ENCODE results near the gene SLC23A1. TPM values are rescaled to one million over a fixed set of nuclear protein-coding genes. Genes with fewer than 3 reads are reported as not detected.

SLC23A1 gene
- total RNA-seq, 1 donor from 2014 or later: 1.4 TPM

- intact Hi-C loops (cut with micrococcal nuclease): no loop called here
- ChIA-PET CTCF (interaction anchor here (0.7 kb wide), 1 partner anchor 8 kb away, joined by 3 read pairs; no protein-coding TSS in a partner anchor), POLR2A (interaction anchor here (0.6 kb wide), 1 partner anchor 353 kb away, joined by 5 read pairs; no protein-coding TSS in a partner anchor)
- ATAC-seq (ENCODE audit: low read depth) (no peak), DNase-seq (no peak)
- no peaks in the 10 kb centered on the region for H3K4me1 Mint-ChIP-seq
- H3K4me3 Mint-ChIP-seq: no peak overlapping the region
- H3K27ac Mint-ChIP-seq: no peak overlapping the region
- no peak for TF ChIP-seq CTCF (IDR thresholded peaks at IDR 0.05)
- H3K9me3 Mint-ChIP-seq: no peaks in the 10 kb centered on the region
- peaks cover 22% of the 10 kb centered on the region for H3K36me3 Mint-ChIP-seq (ENCODE audit: low read depth)
- H3K27me3 Mint-ChIP-seq: no peaks in the 10 kb centered on the region
These were observed 32.8 kb upstream of the SLC23A1 start for GRCh38 chr5:139415869-139416268.

- no peak overlapping the region for H3K4me3 Mint-ChIP-seq
- H3K27me3 Mint-ChIP-seq: no peaks in the 10 kb centered on the region
- ATAC-seq (ENCODE audit: low read depth) (no peak), DNase-seq (no peak)
- intact Hi-C loops (cut with micrococcal nuclease): no loop called here
- CTCF ChIA-PET: no interaction called here
- no peak overlapping the region for H3K27ac Mint-ChIP-seq
- peaks cover 20% of the 10 kb centered on the region for H3K36me3 Mint-ChIP-seq (ENCODE audit: low read depth)
- no peaks in the 10 kb centered on the region for H3K4me1 Mint-ChIP-seq
- POLR2A ChIA-PET: interaction anchor here (0.6 kb wide), 1 partner anchor 353 kb away, joined by 5 read pairs; no protein-coding TSS in a partner anchor
- H3K9me3 Mint-ChIP-seq: no peaks in the 10 kb centered on the region
- no peak for TF ChIP-seq CTCF (IDR thresholded peaks at IDR 0.05)
These were observed 32.2 kb upstream of the SLC23A1 start for GRCh38 chr5:139415221-139415861.

- no peaks in the 10 kb centered on the region for H3K4me1 Mint-ChIP-seq
- no peak for TF ChIP-seq CTCF (IDR thresholded peaks at IDR 0.05)
- H3K36me3 Mint-ChIP-seq (ENCODE audit: low read depth): peaks cover 14% of the 10 kb centered on the region
- ChIA-PET CTCF (interaction anchor here (1.1 kb wide), 1 partner anchor 21 kb away, joined by 3 read pairs; no protein-coding TSS in a partner anchor), POLR2A (no interaction called here)
- intact Hi-C loops (cut with micrococcal nuclease): no loop called here
- no peak overlapping the region for H3K4me3 Mint-ChIP-seq
- H3K27ac Mint-ChIP-seq: no peak overlapping the region
- no peaks in the 10 kb centered on the region for H3K27me3 Mint-ChIP-seq
- H3K9me3 Mint-ChIP-seq: no peaks in the 10 kb centered on the region
- no peak for ATAC-seq (ENCODE audit: low read depth)
- no peak for DNase-seq
These were observed 31.6 kb upstream of the SLC23A1 start for GRCh38 chr5:139414581-139415130.

GRCh38 chr5:139413963-139414362 lies 30.9 kb upstream of the SLC23A1 start:
- no peaks in the 10 kb centered on the region for H3K9me3 Mint-ChIP-seq
- DNase-seq: no peak
- no peak for TF ChIP-seq CTCF (IDR thresholded peaks at IDR 0.05)
- peaks cover 11% of the 10 kb centered on the region for H3K36me3 Mint-ChIP-seq (ENCODE audit: low read depth)
- H3K27me3 Mint-ChIP-seq: no peaks in the 10 kb centered on the region
- no peak for ATAC-seq (ENCODE audit: low read depth)
- ChIA-PET CTCF (interaction anchor here (1.1 kb wide), 1 partner anchor 20 kb away, joined by 3 read pairs; no protein-coding TSS in a partner anchor), POLR2A (no interaction called here)
- intact Hi-C loops (cut with micrococcal nuclease): no loop called here
- H3K4me3 Mint-ChIP-seq: no peak overlapping the region
- H3K27ac Mint-ChIP-seq: no peak overlapping the region
- no peaks in the 10 kb centered on the region for H3K4me1 Mint-ChIP-seq

- Mint-ChIP-seq H3K36me3 (ENCODE audit: low read depth) (peaks cover 9% of the 10 kb centered on the region), H3K4me3 (no peak overlapping the region), H3K27ac (no peak overlapping the region), H3K4me1 (peaks cover 5% of the 10 kb centered on the region), H3K27me3 (no peaks in the 10 kb centered on the region), H3K9me3 (no peaks in the 10 kb centered on the region)
- ChIA-PET POLR2A (interaction anchor here (0.6 kb wide), 1 partner anchor 37 kb away, joined by 7 read pairs; no protein-coding TSS in a partner anchor), CTCF (no interaction called here)
- TF ChIP-seq CTCF (IDR thresholded peaks at IDR 0.05): no peak
- ATAC-seq (ENCODE audit: low read depth) (no peak), DNase-seq (no peak)
- intact Hi-C loops (cut with micrococcal nuclease): no loop called here
These were observed 30.1 kb upstream of the SLC23A1 start for GRCh38 chr5:139413153-139413552.
